GM19452 (cell line): ENCODE measurements around the gene MAB21L4.

Experiments used
- ATAC-seq: cut with Tn5 transposase; IDR thresholded peaks from one replicate; pipeline ENCODE4 v1.9.1; 2021; ENCODE audit not compliant: unreplicated experiment

MAB21L4 gene

GRCh38 chr2:240913810-240914644 lies 18.1 kb upstream of the MAB21L4 start:
- no peak for ATAC-seq

GRCh38 chr2:240912878-240913809 lies 17.2 kb upstream of the MAB21L4 start:
- ATAC-seq: no peak

GRCh38 chr2:240911641-240912265 lies 15.8 kb upstream of the MAB21L4 start:
- ATAC-seq: no peak

GRCh38 chr2:240909216-240909974 lies 13.4 kb upstream of the MAB21L4 start:
- no peak for ATAC-seq

GRCh38 chr2:240906911-240907590 lies 11.1 kb upstream of the MAB21L4 start:
- no peak for ATAC-seq

GRCh38 chr2:240906141-240906910 lies 10.4 kb upstream of the MAB21L4 start, which contains the start of gene CROCC2:
Gene CROCC2, plus strand, starts transcription at chr2:240906336. Its CDS starts 178 bp downstream, at chr2:240906514.
- ATAC-seq: no peak

- ATAC-seq: no peak
Observed at GRCh38 chr2:240905176-240905781, 9.3 kb upstream of the MAB21L4 start.

- no peak for ATAC-seq
Observed at GRCh38 chr2:240904216-240905175, 8.5 kb upstream of the MAB21L4 start.

- no peak for ATAC-seq
Observed at GRCh38 chr2:240903191-240904060, 7.5 kb upstream of the MAB21L4 start.

GRCh38 chr2:240902615-240903041 lies 6.7 kb upstream of the MAB21L4 start:
- no peak for ATAC-seq

- no peak for ATAC-seq
Observed at GRCh38 chr2:240901986-240902614, 6.1 kb upstream of the MAB21L4 start.

GRCh38 chr2:240900141-240900860 lies 4.3 kb upstream of the MAB21L4 start:
- ATAC-seq: no peak

GRCh38 chr2:240899468-240899865 lies 3.5 kb upstream of the MAB21L4 start:
- no peak for ATAC-seq

- no peak for ATAC-seq
Observed at GRCh38 chr2:240898731-240899467, 2.9 kb upstream of the MAB21L4 start.
